Thymus (tissue), 11 donors: ENCODE results near the gene TGDS. TPM values are rescaled to one million over a fixed set of nuclear protein-coding genes. Genes with fewer than 3 reads are reported as not detected.
A peak's percentile ranks its signal among the peaks of the same experiment; 100 is the strongest.

Experiments used
- DNase-seq, 9 donors: peaks; one replicate each; pipeline ENCODE4 v3.0.0-alpha.2; 2013; ENCODE audit warnings: low spot score in 9 of 9, low read depth in 6 of 9, missing footprints in 1 of 9
- H3K27ac ChIP-seq, 2 donors: one replicate each; pipeline ENCODE4 v1.5.1; 2013; ENCODE audit warnings: control low read depth in 1 of 2, low read depth in 1 of 2, low read length in 1 of 2, mild to moderate bottlenecking in 1 of 2, moderate library complexity in 1 of 2
- H3K27me3 ChIP-seq, 2 donors: one replicate each; pipeline ENCODE4 v1.5.1; 2013; ENCODE audit warnings: low read length in 1 of 2; ENCODE audit not compliant: control insufficient read depth in 2 of 2, insufficient read depth in 1 of 2
- H3K36me3 ChIP-seq, 2 donors: one replicate each; pipeline ENCODE4 v1.5.1; 2013; ENCODE audit warnings: low read length in 1 of 2, mild to moderate bottlenecking in 1 of 2, moderate library complexity in 1 of 2; ENCODE audit not compliant: control insufficient read depth in 2 of 2, insufficient read depth in 2 of 2
- H3K4me1 ChIP-seq, 2 donors: one replicate each; pipeline ENCODE4 v1.5.1; 2013; ENCODE audit warnings: low read length in 2 of 2; ENCODE audit not compliant: control insufficient read depth in 2 of 2, insufficient read depth in 2 of 2
- H3K4me3 ChIP-seq, 2 donors: one replicate each; pipeline ENCODE4 v1.5.1; 2013; ENCODE audit warnings: low read length in 2 of 2, control low read depth in 1 of 2, mild to moderate bottlenecking in 1 of 2
- H3K9me3 ChIP-seq, 2 donors: one replicate each; pipeline ENCODE4 v1.5.1; 2013; ENCODE audit warnings: low read length in 1 of 2, mild to moderate bottlenecking in 1 of 2; ENCODE audit not compliant: control insufficient read depth in 2 of 2, insufficient read depth in 1 of 2
- WGBS: extraction: QIAGEN DNeasy Blood & Tissue Kit; methylation state at CpG from one replicate; pipeline ENCODE4 v1.1.7; 2013; 5-methylcytosine and 5-hydroxymethylcytosine counted together
- polyA plus RNA-seq: library from polyadenylated mRNA; stranded (reverse); fragments of 200-250 nt; gene quantifications from one replicate; pipeline ENCODE4 v1.2.3, GENCODE V29; 2013
- total RNA-seq: library from RNA; stranded (reverse); fragments of 120-200 nt; gene quantifications from one replicate; pipeline ENCODE4 v1.2.4, GENCODE V29; 2013
- donor health status: healthy.

The TGDS gene
- total and polyA plus RNA-seq, 2 donors = 23.8 to 27.2 TPM

GRCh38 chr13:94567581-94567980 is 28.4 kb downstream of the TGDS start:
- 97% methylated on average over 3 of the region's 3 CpGs for whole genome bisulfite sequencing
- H3K36me3 ChIP-seq = peaks cover 34 to 41% of the 10 kb centered on the region in 2 donors
- H3K4me3 ChIP-seq = no peak overlapping the region
- no peaks in the 10 kb centered on the region for H3K4me1 ChIP-seq
- no peak for DNase-seq
- H3K9me3 ChIP-seq = no peaks in the 10 kb centered on the region
- no peak overlapping the region for H3K27ac ChIP-seq
- no peaks in the 10 kb centered on the region for H3K27me3 ChIP-seq

- DNase-seq = no peak
- no peak overlapping the region for H3K27ac ChIP-seq
- H3K36me3 ChIP-seq = peaks cover 3% of the 10 kb centered on the region in 2 donors
- no peak overlapping the region for H3K4me3 ChIP-seq
- WGBS = 98% methylated on average over 3 of the region's 3 CpGs
- H3K4me1 ChIP-seq = peaks cover 11 to 21% of the 10 kb centered on the region in 2 donors
- no peaks in the 10 kb centered on the region for H3K27me3 ChIP-seq
- peaks cover 0 to 4% of the 10 kb centered on the region in 2 donors for H3K9me3 ChIP-seq
Observed at GRCh38 chr13:94561126-94561525, 34.8 kb downstream of the TGDS start.

- H3K27me3 ChIP-seq = no peaks in the 10 kb centered on the region
- DNase-seq = no peak
- 69% methylated on average over 2 of the region's 2 CpGs for WGBS
- no peak overlapping the region for H3K4me3 ChIP-seq
- peaks cover 3% of the 10 kb centered on the region in 2 donors for H3K36me3 ChIP-seq
- H3K27ac ChIP-seq = peak overlapping the region in 1 of 2 donors; percentile 94
- H3K9me3 ChIP-seq = peaks cover 0 to 4% of the 10 kb centered on the region in 2 donors
- peaks cover 11 to 21% of the 10 kb centered on the region in 2 donors for H3K4me1 ChIP-seq
Observed at GRCh38 chr13:94560116-94560515, 35.8 kb downstream of the TGDS start.

- DNase-seq = peak; percentile 46 to 89 (median 71)
- Histone ChIP-seq H3K36me3 (peaks cover 3% of the 10 kb centered on the region in 2 donors), H3K9me3 (peaks cover 0 to 4% of the 10 kb centered on the region in 2 donors), H3K4me1 (peaks cover 11 to 21% of the 10 kb centered on the region in 2 donors), H3K27me3 (no peaks in the 10 kb centered on the region), H3K27ac (peak overlapping the region; percentile 70 to 94), H3K4me3 (no peak overlapping the region)
- WGBS = 34% methylated on average over 6 of the region's 6 CpGs
Observed at GRCh38 chr13:94559222-94559795, 36.6 kb downstream of the TGDS start.

- peak in 5 of 9 donors; percentile 10 to 29 (median 22) for DNase-seq
- Histone ChIP-seq H3K36me3 (peaks cover 3% of the 10 kb centered on the region in 2 donors), H3K4me1 (peaks cover 11 to 21% of the 10 kb centered on the region in 2 donors), H3K9me3 (peaks cover 0 to 4% of the 10 kb centered on the region in 2 donors), H3K4me3 (no peak overlapping the region), H3K27me3 (no peaks in the 10 kb centered on the region), H3K27ac (peak overlapping the region; percentile 70 to 94)
- 68% methylated on average over 6 of the region's 6 CpGs for WGBS
Observed at GRCh38 chr13:94558716-94559115, 37.2 kb downstream of the TGDS start.

- Histone ChIP-seq H3K36me3 (peaks cover under 1 to 3% of the 10 kb centered on the region in 2 donors), H3K4me1 (peaks cover 11 to 21% of the 10 kb centered on the region in 2 donors), H3K9me3 (peaks cover 0 to 4% of the 10 kb centered on the region in 2 donors), H3K4me3 (no peak overlapping the region), H3K27ac (peak overlapping the region in 1 of 2 donors; percentile 94), H3K27me3 (no peaks in the 10 kb centered on the region)
- WGBS = 97% methylated on average over 5 of the region's 5 CpGs
- no peak for DNase-seq
Observed at GRCh38 chr13:94557684-94558235, 38.2 kb downstream of the TGDS start.

GRCh38 chr13:94556621-94557020 is 39.3 kb downstream of the TGDS start:
- H3K4me3 ChIP-seq = no peak overlapping the region
- no peak overlapping the region for H3K27ac ChIP-seq
- H3K9me3 ChIP-seq = peaks cover 0 to 4% of the 10 kb centered on the region in 2 donors
- H3K4me1 ChIP-seq = peaks cover 11 to 21% of the 10 kb centered on the region in 2 donors
- H3K36me3 ChIP-seq = no peaks in the 10 kb centered on the region
- WGBS = 96% methylated on average over 3 of the region's 3 CpGs
- H3K27me3 ChIP-seq = no peaks in the 10 kb centered on the region
- DNase-seq = no peak

GRCh38 chr13:94556041-94556440 is 39.9 kb downstream of the TGDS start:
- Histone ChIP-seq H3K27ac (no peak overlapping the region), H3K36me3 (no peaks in the 10 kb centered on the region), H3K9me3 (peaks cover 0 to 4% of the 10 kb centered on the region in 2 donors), H3K27me3 (no peaks in the 10 kb centered on the region), H3K4me1 (peaks cover 11 to 18% of the 10 kb centered on the region in 2 donors), H3K4me3 (no peak overlapping the region)
- DNase-seq = no peak
- 97% methylated on average over 1 of the region's 1 CpG for WGBS

GRCh38 chr13:94553766-94554165 is 42.2 kb downstream of the TGDS start:
- no peak overlapping the region for H3K4me3 ChIP-seq
- H3K4me1 ChIP-seq = peaks cover 9 to 23% of the 10 kb centered on the region in 2 donors
- H3K36me3 ChIP-seq = no peaks in the 10 kb centered on the region
- no peak for DNase-seq
- H3K9me3 ChIP-seq = peaks cover 0 to 3% of the 10 kb centered on the region in 2 donors
- H3K27ac ChIP-seq = no peak overlapping the region
- WGBS = 99% methylated on average over 4 of the region's 4 CpGs
- peaks cover 0 to 3% of the 10 kb centered on the region in 2 donors for H3K27me3 ChIP-seq
